HG03103 (cell line): Measurements from ENCODE around the gene PKIB.
"Not testable (repeated sequence)": the region's sequence is repeated elsewhere in the genome, so short reads cannot be mapped to it uniquely, and the experiment has no call there.

Experiments used
- ATAC-seq: cut with Tn5 transposase; IDR thresholded peaks from one replicate; pipeline ENCODE4 v1.9.1; 2021; ENCODE audit warnings: low read depth; ENCODE audit not compliant: unreplicated experiment

The PKIB gene

GRCh38 chr6:122736163-122736562, 126.0 kb downstream of the PKIB start:
- ATAC-seq: no peak

DNA sequence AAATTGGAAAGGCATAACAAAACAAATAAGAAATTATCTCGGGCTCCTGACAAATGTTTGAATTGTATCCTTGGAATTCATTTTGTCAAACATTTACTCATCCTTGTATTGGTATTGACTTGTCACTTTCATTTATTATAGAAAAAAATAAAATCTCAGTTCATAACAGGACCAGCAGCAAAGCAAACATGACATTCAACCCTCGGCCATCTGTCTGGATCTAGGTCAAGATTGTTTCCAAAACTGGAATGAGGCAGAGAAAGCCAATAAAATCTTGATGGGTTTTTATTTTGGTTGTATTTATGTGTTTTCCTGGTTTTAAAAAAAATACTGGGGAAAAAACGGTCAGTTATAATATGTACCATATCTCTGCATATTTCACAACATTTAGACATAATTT, 126.4 kb downstream of the PKIB start:
- ATAC-seq: no peak

DNA sequence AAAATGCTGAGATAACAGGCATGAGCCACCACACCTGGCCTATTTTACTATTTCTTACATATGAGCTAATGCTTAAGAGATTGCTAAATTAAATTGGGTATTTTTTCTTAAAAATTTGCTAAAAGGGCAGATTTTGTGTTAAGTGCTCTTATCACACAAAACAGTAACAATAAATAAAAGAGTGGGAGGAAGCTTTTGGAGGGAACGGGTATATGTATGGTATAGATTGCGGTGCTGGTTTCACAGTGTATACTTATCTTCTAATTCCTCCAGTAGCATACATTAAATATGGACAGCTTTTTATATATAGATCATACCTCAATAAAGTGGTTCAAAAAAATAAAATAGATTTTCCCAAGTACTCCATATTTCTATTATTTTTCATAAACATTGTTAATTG, 129.9 kb downstream of the PKIB start:
- no peak for ATAC-seq

- no peak for ATAC-seq
Observed at GRCh38 chr6:122740936-122741335, 130.7 kb downstream of the PKIB start.

DNA sequence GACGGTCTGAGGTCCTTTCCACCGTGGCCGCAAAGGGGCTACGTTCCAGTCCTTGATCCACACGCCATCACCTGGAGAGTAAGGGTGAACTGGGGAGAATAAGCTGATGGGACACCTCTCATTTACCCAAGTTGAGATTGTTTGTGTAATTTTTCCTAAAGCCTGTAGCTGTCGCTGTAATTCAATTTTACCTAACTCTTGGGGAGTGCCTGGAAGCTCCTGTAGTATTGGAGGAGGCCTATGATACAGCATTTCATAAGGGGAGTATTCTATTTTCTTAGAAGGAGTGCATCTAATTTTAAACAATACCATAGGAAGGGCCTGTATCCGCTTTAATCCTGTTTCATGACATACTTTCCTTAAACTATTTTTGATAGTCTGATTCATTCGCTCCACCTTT, 134.0 kb downstream of the PKIB start:
- peak; percentile 56 for ATAC-seq

DNA sequence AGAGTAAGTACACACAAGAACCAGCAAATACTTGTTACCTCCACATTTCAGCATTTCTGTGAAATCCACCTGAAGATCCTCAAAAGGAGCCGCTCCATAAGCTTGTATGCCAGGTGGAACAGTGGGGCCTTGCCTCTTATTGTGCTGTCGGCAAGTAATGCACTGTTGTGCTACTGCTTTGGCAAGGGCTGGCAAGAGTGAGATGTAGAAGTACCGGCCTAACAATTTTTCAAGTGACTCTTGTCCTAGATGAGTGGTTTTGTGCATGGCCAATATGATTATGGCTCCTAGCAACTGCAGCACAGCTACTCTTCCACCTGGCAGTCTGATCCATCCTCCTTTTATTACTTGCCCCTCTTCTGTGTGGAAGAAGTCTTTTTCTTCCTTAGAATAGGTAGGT, 134.7 kb downstream of the PKIB start:
- ATAC-seq: not testable (repeated sequence)

DNA sequence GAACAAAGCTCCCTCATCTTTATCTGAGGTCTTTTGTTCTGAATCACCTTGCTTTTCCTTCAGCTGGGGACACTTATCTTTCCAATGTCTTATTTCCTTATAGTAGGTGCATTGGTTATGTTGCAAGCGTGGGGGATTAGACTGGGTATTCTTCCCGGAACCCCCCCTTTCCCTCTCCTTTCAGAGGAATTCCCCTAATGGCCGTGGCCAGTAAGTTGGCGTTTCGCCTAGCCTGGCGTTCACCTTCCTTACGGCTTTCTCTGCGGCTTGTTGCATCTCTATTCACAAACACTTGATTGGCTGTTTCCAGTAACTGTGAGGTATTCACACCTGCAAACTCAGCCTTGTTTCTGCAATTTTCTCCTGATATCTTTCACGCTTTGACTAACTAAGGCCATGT, 136.5 kb downstream of the PKIB start:
- no peak for ATAC-seq

DNA sequence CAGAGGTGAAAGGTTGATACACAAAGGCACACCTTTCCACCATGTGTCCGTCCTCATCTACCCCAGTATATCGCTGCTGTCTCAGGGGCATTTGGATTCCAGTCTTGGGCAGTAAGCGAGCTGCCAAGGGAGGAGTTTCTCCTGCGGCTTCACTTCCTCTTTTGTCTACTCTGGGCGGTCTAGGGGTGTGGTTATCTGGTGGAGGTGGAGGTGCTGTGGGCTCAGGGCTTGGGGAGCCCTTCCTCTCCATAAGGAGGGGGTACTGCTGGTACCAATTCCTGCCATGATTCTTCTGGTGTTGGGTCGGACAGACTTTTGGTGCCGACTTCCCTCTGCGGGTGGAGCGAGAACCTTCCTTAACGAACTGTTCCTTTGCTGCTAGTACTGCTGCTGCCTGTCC, 137.4 kb downstream of the PKIB start:
- ATAC-seq: no peak

GRCh38 chr6:122748945-122749344, 138.7 kb downstream of the PKIB start:
- not testable (repeated sequence) for ATAC-seq

GRCh38 chr6:122749451-122750050, 139.3 kb downstream of the PKIB start:
- no peak for ATAC-seq

DNA sequence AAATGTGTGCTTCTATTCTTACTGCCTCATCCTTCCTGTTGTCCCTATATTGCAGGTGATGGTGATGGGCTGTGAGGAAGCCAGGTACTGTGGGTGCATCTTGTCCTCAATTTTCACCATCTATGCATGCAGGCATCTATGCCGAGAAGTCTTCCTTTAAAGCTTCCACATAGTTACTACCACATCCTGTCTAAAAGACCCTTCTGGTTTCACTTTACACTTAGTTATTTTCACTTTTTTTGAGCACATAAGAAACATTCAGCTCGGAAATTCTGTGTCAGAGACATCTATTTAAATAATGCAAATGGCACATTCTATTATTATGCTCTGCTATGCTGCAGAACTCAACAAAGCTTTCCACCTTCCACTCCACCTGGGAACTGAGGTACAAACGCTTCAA, 141.1 kb downstream of the PKIB start:
- ATAC-seq: peak; percentile 84

DNA sequence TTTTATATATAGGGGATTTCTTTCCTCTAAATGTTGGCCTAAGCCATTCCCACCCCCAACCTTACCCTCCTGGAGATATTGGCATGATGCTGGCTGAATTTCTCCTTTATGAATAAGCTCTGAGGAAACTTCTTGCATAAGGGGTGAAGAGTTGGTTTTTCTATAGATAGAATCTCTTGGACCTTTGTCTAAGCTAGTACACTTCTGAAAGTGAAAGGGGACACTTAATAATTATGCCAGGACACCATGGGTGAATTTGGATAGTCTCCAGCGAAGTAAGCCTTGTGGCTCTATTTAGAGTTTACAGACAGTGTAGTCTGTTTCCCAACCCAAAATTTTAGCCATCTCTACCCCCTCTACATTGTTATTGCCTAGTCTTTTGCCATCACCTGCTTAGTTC, 142.3 kb downstream of the PKIB start:
- no peak for ATAC-seq

GRCh38 chr6:122753000-122753687, 142.9 kb downstream of the PKIB start:
- ATAC-seq: no peak

DNA sequence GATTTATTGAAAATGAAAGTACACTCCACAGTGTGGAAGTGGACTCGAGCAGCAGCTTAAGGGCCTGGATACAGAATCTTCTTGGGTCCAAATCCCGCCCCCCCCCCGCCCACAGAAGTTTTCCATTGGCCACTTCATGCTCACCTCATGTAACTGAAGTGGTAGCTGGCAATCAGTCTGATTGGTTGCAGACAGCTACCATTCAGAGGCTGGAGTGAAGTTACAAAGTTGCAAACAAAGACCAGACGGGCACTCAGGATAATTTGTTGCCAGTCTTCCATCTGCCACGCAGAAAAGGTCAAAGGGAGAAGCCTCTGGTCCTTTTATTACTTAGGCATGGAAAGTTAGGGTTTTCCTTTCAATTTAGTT, 143.5 kb downstream of the PKIB start:
- no peak for ATAC-seq

GRCh38 chr6:122754191-122754731, 144.1 kb downstream of the PKIB start:
- no peak for ATAC-seq

GRCh38 chr6:122755901-122756300, 145.7 kb downstream of the PKIB start:
- no peak for ATAC-seq

- peak; percentile 98 for ATAC-seq
Observed at GRCh38 chr6:122758927-122759334, 148.7 kb downstream of the PKIB start.

DNA sequence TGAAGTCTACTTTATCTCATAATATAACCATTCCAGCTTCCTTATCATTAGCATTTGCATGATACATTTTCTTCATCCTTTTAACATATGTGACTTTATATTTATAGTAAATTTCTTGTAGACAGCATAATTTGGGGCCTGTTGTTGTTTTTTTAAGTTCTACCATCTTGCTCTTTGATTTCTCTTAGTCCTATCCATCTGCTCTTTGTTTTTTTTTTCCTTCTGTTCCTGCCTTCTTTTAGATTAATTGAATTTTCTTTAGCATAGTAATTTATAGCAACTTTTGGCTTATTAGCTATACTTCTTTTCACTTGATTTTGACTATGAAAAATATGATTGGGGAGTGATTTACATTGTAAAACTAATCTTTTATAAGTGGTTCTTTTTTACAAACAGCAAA, 150.1 kb downstream of the PKIB start:
- ATAC-seq: no peak

- no peak for ATAC-seq
Observed at GRCh38 chr6:122766256-122766655, 156.1 kb downstream of the PKIB start.

DNA sequence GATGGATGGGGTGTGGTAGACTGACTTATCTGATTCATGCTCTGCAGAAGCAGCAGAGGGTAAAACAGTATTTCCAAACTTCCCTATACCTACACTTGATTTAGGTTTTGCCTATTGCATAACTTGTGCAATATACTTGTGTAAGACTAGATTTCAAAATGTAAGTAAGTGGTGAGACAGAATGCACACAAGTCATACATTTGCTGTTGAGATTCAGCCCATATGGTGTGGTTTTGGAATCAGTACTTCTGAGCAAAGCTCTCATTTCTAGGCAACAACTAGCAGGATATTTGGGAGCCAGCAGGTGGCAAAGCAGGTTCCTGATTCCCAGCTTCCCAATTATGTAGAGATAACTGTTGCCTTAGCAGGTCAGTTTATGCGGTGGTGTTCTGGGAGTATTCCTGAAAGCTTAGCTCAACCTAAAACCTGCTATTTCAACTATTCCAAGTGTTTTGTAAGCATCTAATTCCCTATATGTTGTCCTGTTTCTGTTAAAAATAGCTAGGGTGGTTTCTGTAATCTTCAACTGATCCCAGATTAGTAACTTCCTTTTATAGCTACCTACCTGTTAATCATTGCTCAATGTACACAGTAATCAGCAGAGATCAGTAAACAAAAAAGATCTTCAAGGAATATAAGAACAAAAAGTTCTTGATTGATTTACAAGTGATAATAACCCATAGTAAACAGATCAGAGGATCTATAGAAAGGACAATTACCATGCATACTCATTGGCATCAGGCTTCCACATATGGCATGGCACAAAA, 160.8 kb downstream of the PKIB start:
- no peak for ATAC-seq

DNA sequence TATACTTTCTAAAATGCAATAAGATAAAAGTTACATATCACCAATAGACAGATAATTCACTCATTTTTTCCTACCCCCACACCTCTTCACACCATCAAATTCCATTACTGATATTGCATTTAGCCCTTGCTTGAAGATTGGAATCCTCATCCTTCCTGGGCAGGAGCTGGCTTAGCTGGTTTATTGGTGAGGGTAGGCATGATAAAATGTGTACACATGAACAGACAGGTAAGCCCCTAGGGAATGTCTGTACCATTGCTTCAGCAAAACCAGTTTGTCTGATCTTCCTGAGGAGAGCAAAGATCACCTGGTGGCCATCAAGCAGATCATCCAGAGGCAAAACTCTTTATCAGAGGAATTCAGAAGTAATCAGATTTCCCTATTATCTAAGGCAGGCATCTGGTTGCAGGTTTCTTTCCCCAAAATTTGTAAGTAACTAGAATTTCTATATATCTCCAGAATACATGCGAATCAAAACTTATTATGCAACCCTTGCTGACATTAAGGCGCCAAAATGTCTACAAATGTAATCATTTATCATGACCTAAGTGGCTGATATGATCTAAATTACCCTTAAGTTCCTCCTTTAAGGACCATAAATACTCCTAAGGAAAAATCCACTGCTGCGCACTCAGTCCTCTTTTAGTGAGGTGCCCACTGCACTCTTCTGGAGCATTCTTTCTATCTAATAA, 162.7 kb downstream of the PKIB start:
- no peak for ATAC-seq
